Measurements from ENCODE around the gene NLRP10. TPM values are rescaled to one million over a fixed set of nuclear protein-coding genes. Genes with fewer than 3 reads are reported as not detected.

NLRP10 gene
- total and polyA plus RNA-seq, 2 of the 13 experiments (the other 11 are each of a cell fraction or from before 2014, with no cell fraction given), result not detected

DNA sequence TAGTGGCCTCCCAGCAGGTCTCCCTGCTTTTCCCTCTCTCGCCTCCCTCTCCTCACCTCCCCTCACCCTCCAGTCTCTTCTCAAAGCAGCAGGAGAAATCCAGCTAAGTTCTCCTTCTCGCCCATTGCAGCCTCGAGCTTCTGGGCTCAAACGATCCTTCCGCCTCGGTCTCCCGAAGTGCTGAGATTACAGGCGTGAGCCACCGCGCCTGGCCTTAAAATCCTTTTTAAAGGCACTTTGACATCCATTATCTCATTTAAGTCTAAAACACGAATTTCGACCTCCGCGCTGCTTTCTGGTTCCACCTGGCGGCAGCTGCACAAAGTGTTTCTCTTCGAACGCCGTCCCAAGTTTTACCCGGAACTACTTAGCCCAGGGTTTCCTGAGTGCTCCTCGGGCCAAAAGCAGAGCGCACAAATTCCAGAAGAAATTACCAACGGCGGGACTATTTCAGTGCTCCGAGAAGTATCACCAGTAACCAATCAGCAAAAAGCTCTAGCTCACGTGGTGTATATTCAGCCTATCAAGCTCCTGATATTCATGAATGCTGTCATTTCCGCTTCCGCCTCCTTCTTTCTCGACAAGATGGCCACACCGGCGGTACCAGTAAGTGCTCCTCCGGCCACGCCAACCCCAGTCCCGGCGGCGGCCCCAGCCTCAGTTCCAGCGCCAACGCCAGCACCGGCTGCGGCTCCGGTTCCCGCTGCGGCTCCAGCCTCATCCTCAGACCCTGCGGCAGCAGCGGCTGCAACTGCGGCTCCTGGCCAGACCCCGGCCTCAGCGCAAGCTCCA lies 21.7 kb upstream of the NLRP10 start, which contains the start of gene EIF3F (continued):
- TF ChIP-seq JUNB (CRISPR knock-in tag; IDR thresholded peaks at IDR 0.05; ENCODE audit: borderline replicate concordance), result no peak
- no peak for TF ChIP-seq TRIM24 (CRISPR knock-in tag; IDR thresholded peaks at IDR 0.05)
- TF ChIP-seq, protein P1, sequence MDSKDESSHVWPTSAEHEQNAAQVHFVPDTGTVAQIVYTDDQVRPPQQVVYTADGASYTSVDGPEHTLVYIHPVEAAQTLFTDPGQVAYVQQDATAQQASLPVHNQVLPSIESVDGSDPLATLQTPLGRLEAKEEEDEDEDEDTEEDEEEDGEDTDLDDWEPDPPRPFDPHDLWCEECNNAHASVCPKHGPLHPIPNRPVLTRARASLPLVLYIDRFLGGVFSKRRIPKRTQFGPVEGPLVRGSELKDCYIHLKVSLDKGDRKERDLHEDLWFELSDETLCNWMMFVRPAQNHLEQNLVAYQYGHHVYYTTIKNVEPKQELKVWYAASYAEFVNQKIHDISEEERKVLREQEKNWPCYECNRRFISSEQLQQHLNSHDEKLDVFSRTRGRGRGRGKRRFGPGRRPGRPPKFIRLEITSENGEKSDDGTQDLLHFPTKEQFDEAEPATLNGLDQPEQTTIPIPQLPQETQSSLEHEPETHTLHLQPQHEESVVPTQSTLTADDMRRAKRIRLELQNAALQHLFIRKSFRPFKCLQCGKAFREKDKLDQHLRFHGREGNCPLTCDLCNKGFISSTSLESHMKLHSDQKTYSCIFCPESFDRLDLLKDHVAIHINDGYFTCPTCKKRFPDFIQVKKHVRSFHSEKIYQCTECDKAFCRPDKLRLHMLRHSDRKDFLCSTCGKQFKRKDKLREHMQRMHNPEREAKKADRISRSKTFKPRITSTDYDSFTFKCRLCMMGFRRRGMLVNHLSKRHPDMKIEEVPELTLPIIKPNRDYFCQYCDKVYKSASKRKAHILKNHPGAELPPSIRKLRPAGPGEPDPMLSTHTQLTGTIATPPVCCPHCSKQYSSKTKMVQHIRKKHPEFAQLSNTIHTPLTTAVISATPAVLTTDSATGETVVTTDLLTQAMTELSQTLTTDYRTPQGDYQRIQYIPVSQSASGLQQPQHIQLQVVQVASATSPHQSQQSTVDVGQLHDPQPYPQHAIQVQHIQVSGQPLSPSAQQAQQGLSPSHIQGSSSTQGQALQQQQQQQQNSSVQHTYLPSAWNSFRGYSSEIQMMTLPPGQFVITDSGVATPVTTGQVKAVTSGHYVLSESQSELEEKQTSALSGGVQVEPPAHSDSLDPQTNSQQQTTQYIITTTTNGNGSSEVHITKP (CRISPR knock-in tag; IDR thresholded peaks at IDR 0.05; ENCODE audit: low read depth), result 0 out of 2 replicates have a peak, but pooled peaks have one; percentile 37
- peak; percentile 93 for TF ChIP-seq HOXA3 (CRISPR knock-in tag; IDR thresholded peaks at IDR 0.05)
- TF ChIP-seq HMG20A (CRISPR knock-in tag; IDR thresholded peaks at IDR 0.05; ENCODE audit: borderline replicate concordance), result no peak
- TF ChIP-seq NCOA2 (CRISPR knock-in tag; IDR thresholded peaks at IDR 0.05), result peak; percentile 61; the same call in 1 of the 2 replicates
- TF ChIP-seq, protein P2, sequence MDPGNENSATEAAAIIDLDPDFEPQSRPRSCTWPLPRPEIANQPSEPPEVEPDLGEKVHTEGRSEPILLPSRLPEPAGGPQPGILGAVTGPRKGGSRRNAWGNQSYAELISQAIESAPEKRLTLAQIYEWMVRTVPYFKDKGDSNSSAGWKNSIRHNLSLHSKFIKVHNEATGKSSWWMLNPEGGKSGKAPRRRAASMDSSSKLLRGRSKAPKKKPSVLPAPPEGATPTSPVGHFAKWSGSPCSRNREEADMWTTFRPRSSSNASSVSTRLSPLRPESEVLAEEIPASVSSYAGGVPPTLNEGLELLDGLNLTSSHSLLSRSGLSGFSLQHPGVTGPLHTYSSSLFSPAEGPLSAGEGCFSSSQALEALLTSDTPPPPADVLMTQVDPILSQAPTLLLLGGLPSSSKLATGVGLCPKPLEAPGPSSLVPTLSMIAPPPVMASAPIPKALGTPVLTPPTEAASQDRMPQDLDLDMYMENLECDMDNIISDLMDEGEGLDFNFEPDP (CRISPR knock-in tag; conservative IDR thresholded peaks at IDR 0.05), result no peak
- no peak for TF ChIP-seq ZNF329 (CRISPR knock-in tag; IDR thresholded peaks at IDR 0.05; ENCODE audit: low read depth)
- no peak for TF ChIP-seq CBX1 (IDR thresholded peaks at IDR 0.05; ENCODE audit: low read depth)
- TF ChIP-seq, protein P3, sequence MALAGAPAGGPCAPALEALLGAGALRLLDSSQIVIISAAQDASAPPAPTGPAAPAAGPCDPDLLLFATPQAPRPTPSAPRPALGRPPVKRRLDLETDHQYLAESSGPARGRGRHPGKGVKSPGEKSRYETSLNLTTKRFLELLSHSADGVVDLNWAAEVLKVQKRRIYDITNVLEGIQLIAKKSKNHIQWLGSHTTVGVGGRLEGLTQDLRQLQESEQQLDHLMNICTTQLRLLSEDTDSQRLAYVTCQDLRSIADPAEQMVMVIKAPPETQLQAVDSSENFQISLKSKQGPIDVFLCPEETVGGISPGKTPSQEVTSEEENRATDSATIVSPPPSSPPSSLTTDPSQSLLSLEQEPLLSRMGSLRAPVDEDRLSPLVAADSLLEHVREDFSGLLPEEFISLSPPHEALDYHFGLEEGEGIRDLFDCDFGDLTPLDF (CRISPR knock-in tag; IDR thresholded peaks at IDR 0.05), result peak; percentile 86; the same call in 1 of the 2 replicates
- TF ChIP-seq, protein P4, sequence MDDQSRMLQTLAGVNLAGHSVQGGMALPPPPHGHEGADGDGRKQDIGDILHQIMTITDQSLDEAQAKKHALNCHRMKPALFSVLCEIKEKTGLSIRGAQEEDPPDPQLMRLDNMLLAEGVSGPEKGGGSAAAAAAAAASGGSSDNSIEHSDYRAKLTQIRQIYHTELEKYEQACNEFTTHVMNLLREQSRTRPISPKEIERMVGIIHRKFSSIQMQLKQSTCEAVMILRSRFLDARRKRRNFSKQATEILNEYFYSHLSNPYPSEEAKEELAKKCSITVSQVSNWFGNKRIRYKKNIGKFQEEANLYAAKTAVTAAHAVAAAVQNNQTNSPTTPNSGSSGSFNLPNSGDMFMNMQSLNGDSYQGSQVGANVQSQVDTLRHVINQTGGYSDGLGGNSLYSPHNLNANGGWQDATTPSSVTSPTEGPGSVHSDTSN (CRISPR knock-in tag; IDR thresholded peaks at IDR 0.05; ENCODE audit: borderline replicate concordance), result no peak
- TF ChIP-seq ZNF446 (CRISPR knock-in tag; IDR thresholded peaks at IDR 0.05), result no peak
- peak; percentile 43; the same call in 1 of the 2 replicates for TF ChIP-seq ZBTB20 (CRISPR knock-in tag; IDR thresholded peaks at IDR 0.05; ENCODE audit: borderline replicate concordance, low read depth)
- peak; percentile 97 for TF ChIP-seq NFYC (CRISPR knock-in tag; IDR thresholded peaks at IDR 0.05)
- TF ChIP-seq PAF1 (CRISPR knock-in tag; IDR thresholded peaks at IDR 0.05), result no peak
- TF ChIP-seq SMAD9 (CRISPR knock-in tag; IDR thresholded peaks at IDR 0.05), result no peak
- no peak for TF ChIP-seq ZC3H4 (CRISPR knock-in tag; IDR thresholded peaks at IDR 0.05; ENCODE audit: borderline replicate concordance)
- peak; percentile 95 for TF ChIP-seq YEATS2 (CRISPR knock-in tag; IDR thresholded peaks at IDR 0.05; ENCODE audit: borderline replicate concordance)
- TF ChIP-seq ELF3 (CRISPR knock-in tag; IDR thresholded peaks at IDR 0.05), result peak; percentile 89
- 0 out of 2 replicates have a peak, but pooled peaks have one; percentile 26 for TF ChIP-seq ZNF317 (CRISPR knock-in tag; IDR thresholded peaks at IDR 0.05)
